Cardiac fibroblast (primary cell): ENCODE data around the gene SDHA.

ENCODE experiments used
- DNase-seq, 2 donors: peaks; one replicate each; pipeline versions ENCODE4 v3.0.0 to v3.0.0-alpha.2; 2010; ENCODE audit warnings: low read depth in 2 of 2
- H3K4me3 ChIP-seq, 2 donors: replicated peaks in 1 of 2; 1 replicate in 1 of 2; 2 replicates in 1 of 2; pipeline ENCODE4 v1.5.1; 2011; ENCODE audit warnings: low read depth in 2 of 2, low read length in 2 of 2, mild to moderate bottlenecking in 2 of 2, moderate library complexity in 1 of 2
- TF ChIP-seq, protein P1 (sequence below): IDR thresholded peaks from one replicate; pipeline ENCODE4 v1.5.1; 2011; ENCODE audit warnings: low read depth, mild to moderate bottlenecking, low read length, inconsistent platforms

Gene SDHA

DNA sequence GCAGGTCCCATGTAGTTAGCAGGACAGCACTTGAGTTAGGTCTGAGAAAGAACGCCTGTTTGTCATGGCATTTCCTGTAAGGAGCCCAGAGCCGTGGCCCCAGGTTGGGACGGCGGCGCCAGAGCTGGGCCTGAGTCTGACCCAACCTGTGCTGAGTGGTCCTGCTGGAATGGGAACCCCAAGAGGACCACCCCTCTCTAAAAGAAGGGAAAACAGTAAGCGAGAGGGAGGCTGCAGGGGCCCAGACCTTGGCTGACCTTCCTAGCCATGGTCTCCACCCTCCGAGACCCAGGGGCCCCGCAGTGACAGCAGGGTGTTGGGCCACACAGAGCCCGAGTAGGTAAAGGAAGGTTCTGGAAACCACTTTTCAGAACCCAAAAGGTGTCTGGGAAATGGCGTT is 28.6 kb upstream of the SDHA start:
- no peak overlapping the region for H3K4me3 ChIP-seq
- TF ChIP-seq, protein P1, sequence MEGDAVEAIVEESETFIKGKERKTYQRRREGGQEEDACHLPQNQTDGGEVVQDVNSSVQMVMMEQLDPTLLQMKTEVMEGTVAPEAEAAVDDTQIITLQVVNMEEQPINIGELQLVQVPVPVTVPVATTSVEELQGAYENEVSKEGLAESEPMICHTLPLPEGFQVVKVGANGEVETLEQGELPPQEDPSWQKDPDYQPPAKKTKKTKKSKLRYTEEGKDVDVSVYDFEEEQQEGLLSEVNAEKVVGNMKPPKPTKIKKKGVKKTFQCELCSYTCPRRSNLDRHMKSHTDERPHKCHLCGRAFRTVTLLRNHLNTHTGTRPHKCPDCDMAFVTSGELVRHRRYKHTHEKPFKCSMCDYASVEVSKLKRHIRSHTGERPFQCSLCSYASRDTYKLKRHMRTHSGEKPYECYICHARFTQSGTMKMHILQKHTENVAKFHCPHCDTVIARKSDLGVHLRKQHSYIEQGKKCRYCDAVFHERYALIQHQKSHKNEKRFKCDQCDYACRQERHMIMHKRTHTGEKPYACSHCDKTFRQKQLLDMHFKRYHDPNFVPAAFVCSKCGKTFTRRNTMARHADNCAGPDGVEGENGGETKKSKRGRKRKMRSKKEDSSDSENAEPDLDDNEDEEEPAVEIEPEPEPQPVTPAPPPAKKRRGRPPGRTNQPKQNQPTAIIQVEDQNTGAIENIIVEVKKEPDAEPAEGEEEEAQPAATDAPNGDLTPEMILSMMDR, result no peak
- no peak for DNase-seq

GRCh38 chr5:189976-190365 is 28.1 kb upstream of the SDHA start:
- no peak for DNase-seq
- no peak overlapping the region for H3K4me3 ChIP-seq
- TF ChIP-seq, protein P1, result no peak

GRCh38 chr5:190366-191035 is 27.6 kb upstream of the SDHA start:
- no peak for DNase-seq
- TF ChIP-seq, protein P1, result no peak
- no peak overlapping the region for H3K4me3 ChIP-seq

GRCh38 chr5:191036-191948 is 26.8 kb upstream of the SDHA start, which contains the start of gene LRRC14B:
Gene LRRC14B (plus strand): TSS chr5:191495. CDS start chr5:191539, 44 bp downstream.
- H3K4me3 ChIP-seq, result no peak within 1 kb of the TSS
- TF ChIP-seq, protein P1, result no peak

DNA sequence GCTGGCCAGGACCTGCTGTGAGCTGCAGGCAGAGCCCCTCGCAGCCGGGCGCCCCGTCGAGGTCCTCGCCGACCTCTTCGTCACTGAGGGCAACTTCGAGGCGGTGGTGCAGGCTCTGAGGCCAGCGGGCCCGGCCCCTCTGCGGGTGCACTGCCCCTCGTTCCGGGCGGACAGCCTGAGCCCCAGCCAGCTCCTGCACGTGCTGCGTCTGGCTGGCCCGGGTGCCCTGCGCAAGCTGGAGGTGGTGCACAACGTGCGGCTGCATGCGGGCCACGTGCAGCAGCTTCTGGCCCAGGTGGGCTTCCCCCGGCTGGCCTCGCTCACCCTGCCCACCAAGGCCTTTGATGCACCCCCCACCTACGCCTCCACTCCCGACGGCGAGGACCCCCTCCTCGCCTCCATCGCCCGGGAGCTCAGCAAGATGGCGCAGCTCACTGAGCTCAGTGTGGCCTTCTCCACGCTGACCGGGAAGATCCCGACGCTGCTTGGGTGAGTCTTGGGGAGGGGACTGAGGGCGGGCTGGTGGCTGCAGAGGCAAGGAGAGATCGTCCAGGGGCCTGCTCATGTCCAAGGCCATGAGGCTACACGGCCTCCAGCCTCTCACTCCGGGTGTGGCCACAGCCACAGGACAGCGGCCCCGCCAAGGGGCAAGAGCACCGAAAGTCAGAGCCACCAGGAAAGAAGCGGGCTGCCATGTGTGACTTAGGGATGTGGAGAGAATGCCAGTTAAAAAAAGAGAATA is 26.0 kb upstream of the SDHA start:
- no peak overlapping the region for H3K4me3 ChIP-seq
- TF ChIP-seq, protein P1, result no peak
- DNase-seq, result no peak

More at GRCh38 chr5:191036-191948, 26.8 kb upstream of the SDHA start, which contains the start of gene LRRC14B:
- DNase-seq, result no peak

- H3K4me3 ChIP-seq, result no peak overlapping the region
- TF ChIP-seq, protein P1, result no peak
- DNase-seq, result no peak
These were observed 25.5 kb upstream of the SDHA start for GRCh38 chr5:192691-192969.
